SJSA1 (cell line): ENCODE measurements around the gene POU5F1. TPM values are rescaled to one million over a fixed set of nuclear protein-coding genes. Genes with fewer than 3 reads are reported as not detected.
"Not testable (repeated sequence)": the region's sequence is repeated elsewhere in the genome, so short reads cannot be mapped to it uniquely, and the experiment has no call there.

Experiments
- DNase-seq, 2 experiments: peaks; one replicate each; pipeline ENCODE4 v3.0.0-alpha.2; 2015 to 2020; ENCODE audit warnings: low spot score in 2 of 2, low read depth in 1 of 2
- H3K27ac ChIP-seq: fragments of 250-450 bp; sonication (Bioruptor Pico); 2 replicates; pipeline ENCODE4 v1.5.1; 2020; ENCODE audit warnings: mild to moderate bottlenecking, moderate library complexity
- H3K27me3 ChIP-seq: fragments of 250-450 bp; sonication (Bioruptor Pico); replicated peaks from 2 replicates; pipeline ENCODE4 v1.5.1; 2020; ENCODE audit warnings: mild to moderate bottlenecking, moderate library complexity
- H3K36me3 ChIP-seq: fragments of 250-450 bp; sonication (Bioruptor Pico); 2 replicates; pipeline ENCODE4 v1.5.1; 2020; ENCODE audit warnings: mild to moderate bottlenecking
- H3K4me1 ChIP-seq: fragments of 250-450 bp; sonication (Bioruptor Pico); replicated peaks from 2 replicates; pipeline ENCODE4 v1.6.1; 2021; ENCODE audit warnings: mild to moderate bottlenecking
- H3K4me3 ChIP-seq: fragments of 250-450 bp; sonication (Bioruptor Pico); 2 replicates; pipeline ENCODE4 v1.5.1; 2020; ENCODE audit warnings: mild to moderate bottlenecking
- H3K9me3 ChIP-seq: fragments of 250-450 bp; sonication (Bioruptor Pico); replicated peaks from 2 replicates; pipeline ENCODE4 v1.5.1; 2020; ENCODE audit warnings: mild to moderate bottlenecking
- total RNA-seq: library from RNA; depleted of rRNA; stranded (reverse); fragments of >200 nt; shearing (Covaris generic); gene quantifications from 2 replicates; pipeline ENCODE4 v1.2.3, GENCODE V29; 2014

Gene POU5F1
- total RNA-seq, 1 experiment from 2014 or later, result not detected

DNA sequence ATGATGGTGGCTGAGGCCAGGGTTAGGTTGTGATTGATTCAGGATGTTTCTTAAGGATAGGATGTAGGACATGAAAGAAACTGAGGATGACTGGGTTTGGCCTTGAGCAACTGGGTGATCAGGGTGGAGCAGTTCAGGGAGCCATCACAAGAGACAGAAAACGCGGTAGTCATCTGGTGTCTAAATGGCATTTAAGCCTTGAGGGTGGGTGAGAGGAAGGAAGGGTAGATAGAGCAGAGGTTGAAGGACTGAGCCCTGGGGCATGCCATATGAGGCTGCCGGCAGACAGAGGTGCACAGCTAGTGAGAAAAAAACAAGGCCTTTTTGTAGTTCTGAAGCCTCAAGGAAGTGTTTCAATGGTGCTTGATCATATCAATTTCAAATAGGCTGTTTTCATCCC, 1.9 kb downstream of the POU5F1 start:
- Histone ChIP-seq H3K4me1 (no peaks in the 10 kb centered on the region), H3K4me3 (no peak overlapping the region), H3K27ac (no peak overlapping the region), H3K27me3 (no peaks in the 10 kb centered on the region), H3K9me3 (no peaks in the 10 kb centered on the region), H3K36me3 (peaks cover 17% of the 10 kb centered on the region)
- DNase-seq, result no peak

DNA sequence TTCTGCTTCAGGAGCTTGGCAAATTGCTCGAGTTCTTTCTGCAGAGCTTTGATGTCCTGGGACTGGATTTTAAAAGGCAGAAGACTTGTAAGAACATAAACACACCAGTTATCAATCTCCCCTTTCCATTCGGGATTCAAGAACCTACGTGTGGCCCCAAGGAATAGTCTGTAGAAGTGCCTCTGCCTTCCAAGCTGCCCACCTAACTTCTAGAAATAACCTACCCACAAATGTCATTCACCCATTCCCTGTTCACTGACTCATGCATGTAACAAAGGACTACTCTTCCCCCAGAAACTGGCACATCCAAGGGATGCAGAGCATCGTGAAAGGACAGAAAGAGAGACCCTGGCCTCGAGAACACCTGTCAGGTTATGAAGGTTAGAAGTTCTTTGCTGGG, 4.5 kb downstream of the POU5F1 start:
- Histone ChIP-seq H3K9me3 (no peaks in the 10 kb centered on the region), H3K27me3 (no peaks in the 10 kb centered on the region), H3K36me3 (peaks cover 43% of the 10 kb centered on the region), H3K27ac (no peak overlapping the region), H3K4me1 (no peaks in the 10 kb centered on the region), H3K4me3 (no peak overlapping the region)
- DNase-seq, result no peak

DNA sequence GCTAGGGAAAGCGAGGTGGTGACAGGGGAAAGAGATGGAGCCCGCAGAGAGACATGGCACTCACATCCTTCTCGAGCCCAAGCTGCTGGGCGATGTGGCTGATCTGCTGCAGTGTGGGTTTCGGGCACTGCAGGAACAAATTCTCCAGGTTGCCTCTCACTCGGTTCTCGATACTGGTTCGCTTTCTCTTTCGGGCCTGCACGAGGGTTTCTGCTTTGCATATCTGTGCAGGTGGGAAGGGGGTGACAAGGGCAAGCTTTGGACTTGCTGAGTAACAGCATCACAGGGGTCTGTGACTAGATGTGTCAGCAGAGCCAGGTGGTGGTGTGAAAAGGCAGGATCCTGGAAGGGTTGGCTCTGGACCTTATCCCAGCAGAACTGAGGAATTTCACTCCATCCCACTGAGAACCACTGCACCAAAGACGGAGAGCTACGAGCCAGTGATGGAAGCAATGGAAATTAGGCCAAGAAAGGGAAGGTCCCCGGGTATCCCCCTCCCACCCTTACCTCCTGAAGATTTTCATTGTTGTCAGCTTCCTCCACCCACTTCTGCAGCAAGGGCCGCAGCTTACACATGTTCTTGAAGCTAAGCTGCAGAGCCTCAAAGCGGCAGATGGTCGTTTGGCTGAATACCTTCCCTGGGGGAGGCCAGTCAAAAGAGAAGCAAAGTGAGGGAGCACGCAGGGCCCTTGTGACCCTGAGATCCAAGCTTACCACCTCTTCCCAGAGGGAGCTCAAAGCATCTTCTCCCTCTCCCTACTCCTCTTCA, 5.2 kb downstream of the POU5F1 start:
- not testable (repeated sequence) for H3K27me3 ChIP-seq, DNase-seq, H3K4me3 ChIP-seq, H3K9me3 ChIP-seq, H3K4me1 ChIP-seq, H3K27ac ChIP-seq
- H3K36me3 ChIP-seq, result peaks cover 48% of the 10 kb centered on the region

DNA sequence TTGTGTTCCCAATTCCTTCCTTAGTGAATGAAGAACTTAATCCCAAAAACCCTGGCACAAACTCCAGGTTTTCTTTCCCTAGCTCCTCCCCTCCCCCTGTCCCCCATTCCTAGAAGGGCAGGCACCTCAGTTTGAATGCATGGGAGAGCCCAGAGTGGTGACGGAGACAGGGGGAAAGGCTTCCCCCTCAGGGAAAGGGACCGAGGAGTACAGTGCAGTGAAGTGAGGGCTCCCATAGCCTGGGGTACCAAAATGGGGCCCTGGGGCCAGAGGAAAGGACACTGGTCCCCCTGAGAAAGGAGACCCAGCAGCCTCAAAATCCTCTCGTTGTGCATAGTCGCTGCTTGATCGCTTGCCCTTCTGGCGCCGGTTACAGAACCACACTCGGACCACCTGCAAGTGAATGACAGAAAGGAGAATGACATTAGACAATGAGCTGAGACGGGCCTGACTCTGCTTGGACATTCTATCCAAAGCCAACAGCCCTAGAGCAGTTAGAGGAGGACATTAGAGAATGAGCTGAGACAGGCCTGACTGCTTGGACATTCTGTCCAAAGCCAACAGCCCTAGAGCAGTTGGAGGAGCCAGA, 5.9 kb downstream of the POU5F1 start:
- H3K4me1 ChIP-seq, H3K27ac ChIP-seq, H3K4me3 ChIP-seq, H3K9me3 ChIP-seq, H3K27me3 ChIP-seq, DNase-seq: not testable (repeated sequence)
- peaks cover 54% of the 10 kb centered on the region for H3K36me3 ChIP-seq

DNA sequence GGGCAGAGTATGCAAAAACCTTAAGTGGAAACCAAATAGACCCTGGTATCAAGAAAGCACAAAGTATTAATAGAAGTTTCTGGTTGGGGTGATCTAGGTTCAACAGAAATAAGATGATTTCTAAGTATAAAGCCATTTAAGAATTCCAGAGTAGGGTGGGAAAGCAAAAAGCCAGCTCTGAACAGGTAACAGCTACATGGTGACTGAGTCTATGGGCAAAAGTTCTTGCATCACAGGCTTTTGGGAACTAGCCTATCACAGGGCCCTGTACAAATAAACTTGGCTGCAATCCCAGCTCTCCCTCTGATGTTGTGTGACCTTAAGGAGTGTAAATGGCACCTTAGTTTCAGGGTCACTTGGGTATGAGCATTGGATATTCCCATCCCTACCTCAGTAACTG, 6.6 kb downstream of the POU5F1 start:
- peaks cover 60% of the 10 kb centered on the region for H3K36me3 ChIP-seq
- H3K4me3 ChIP-seq, result no peak overlapping the region
- DNase-seq, result no peak
- no peaks in the 10 kb centered on the region for H3K9me3 ChIP-seq
- H3K4me1 ChIP-seq, result peaks cover 11% of the 10 kb centered on the region
- no peaks in the 10 kb centered on the region for H3K27me3 ChIP-seq
- no peak overlapping the region for H3K27ac ChIP-seq

DNA sequence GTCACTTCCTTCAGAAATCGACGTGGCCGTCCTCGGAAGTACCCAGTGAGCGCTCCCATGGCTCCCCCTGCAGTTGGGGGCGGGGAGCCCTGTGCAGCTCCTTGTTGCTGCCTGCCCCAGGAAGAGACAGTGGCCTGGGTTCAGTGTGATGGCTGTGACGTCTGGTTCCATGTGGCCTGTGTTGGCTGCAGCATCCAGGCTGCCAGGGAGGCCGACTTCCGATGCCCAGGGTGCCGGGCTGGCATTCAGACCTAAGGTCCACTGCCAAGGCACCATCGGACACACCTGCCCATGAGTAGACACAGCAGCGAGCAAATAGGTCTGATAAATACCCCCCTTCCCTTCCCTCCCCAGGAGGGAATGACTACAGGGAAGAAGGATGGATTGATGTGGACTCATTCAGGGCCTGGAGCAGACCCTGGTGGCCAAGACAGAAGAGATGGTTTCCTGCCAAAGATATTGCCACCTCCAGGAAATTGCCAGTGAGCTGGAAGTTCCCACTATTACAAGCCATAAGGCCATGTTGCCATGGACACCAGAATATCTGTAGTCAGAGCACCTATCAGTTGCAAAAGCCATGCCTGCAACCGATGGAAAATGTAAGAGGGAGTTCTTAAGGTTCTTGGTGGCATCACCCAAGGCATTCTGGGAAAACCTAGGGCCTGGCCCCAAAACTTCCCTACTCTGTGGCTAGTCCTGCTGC, 7.9 kb downstream of the POU5F1 start:
- DNase-seq, result no peak
- Histone ChIP-seq H3K4me1 (peaks cover 11% of the 10 kb centered on the region), H3K27ac (no peak overlapping the region)

DNA sequence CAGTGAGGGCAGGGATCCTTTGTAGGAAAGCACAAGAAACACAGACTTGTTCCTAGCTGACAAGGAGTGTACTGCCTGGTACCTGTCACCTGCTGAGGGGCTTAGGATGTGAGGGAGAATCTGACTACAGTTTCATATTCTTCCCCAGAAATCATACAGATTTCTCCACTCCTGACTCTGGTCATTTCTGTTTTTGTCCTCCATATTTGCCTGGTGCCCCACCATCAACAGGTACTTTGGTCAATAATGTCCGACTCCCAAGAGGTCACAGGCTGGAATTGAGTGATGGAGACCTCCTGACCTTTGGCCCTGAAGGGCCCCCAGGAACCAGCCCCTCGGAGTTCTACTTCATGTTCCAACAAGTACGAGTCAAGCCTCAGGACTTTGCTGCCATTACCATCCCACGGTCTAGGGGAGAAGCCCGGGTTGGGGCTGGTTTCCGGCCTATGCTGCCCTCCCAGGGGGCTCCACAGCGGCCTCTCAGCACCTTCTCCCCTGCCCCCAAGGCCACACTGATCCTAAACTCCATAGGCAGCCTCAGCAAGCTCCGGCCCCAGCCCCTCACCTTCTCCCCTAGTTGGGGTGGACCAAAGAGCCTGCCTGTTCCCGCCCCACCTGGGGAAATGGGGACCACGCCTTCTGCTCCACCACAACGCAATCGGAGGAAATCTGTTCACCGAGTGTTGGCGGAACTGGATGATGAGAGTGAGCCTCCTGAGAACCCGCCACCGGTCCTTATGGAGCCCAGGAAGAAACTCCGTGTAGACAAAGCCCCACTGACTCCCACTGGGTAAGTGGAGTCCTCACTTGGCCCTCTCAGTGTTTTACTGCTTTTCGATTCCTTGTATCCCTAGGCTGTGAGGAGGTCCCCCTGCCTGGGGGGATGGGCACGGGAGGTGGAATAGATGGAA, 9.0 kb downstream of the POU5F1 start:
- no peak overlapping the region for H3K27ac ChIP-seq
- no peak overlapping the region for H3K4me3 ChIP-seq
- H3K36me3 ChIP-seq, result peaks cover 57% of the 10 kb centered on the region
- no peaks in the 10 kb centered on the region for H3K9me3 ChIP-seq
- no peaks in the 10 kb centered on the region for H3K27me3 ChIP-seq
- H3K4me1 ChIP-seq, result peaks cover 17% of the 10 kb centered on the region
- no peak for DNase-seq

More for the DNA sequence above, 7.9 kb downstream of the POU5F1 start:
- Histone ChIP-seq H3K9me3 (no peaks in the 10 kb centered on the region), H3K27me3 (no peaks in the 10 kb centered on the region), H3K36me3 (peaks cover 60% of the 10 kb centered on the region), H3K4me3 (no peak overlapping the region)

DNA sequence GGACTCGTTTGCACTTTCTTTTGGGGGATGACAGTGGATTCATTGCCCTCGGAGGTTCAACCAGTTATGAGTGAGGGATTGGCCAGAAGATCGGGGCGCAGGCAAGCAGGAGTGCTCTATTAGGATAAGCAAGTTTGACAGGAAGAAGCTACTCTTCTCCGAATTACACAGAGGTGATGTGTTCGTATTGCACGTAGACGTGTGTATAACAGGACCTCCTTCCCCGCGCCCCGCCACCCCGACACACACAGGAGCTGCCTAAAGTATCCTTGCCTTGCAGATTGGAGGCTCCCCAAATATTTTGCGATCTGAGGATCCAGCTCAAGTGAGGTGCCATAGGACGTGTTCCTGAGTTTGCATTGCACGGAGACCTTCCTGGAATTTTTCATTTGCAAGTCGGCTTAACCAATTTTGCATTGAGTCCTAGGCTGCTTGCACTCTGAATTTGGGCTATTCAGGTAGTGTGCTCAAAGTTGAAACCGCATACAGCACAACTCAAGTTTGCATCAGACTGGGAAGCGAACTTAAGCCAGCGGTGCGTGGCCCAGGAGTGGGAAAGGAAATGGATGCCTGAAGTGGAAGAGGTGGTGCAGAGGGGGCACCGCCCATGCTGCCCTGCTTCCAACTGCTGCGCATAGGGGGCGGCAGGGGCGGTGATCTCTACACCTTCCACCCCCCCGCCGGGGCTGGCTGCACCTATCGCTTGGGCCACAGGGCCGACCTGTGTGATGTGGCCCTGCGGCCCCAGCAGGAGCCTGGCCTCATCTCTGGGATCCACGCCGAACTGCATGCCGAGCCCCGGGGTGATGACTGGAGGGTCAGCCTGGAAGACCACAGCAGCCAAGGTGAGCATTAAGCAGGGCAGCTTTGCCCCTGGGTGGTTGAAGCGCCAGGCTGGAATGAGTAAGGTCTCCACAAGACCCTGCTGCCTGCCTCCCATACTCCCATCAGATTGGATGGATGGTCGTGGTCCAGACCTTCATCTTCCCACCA, 11.3 kb downstream of the POU5F1 start:
- Histone ChIP-seq H3K36me3 (peaks cover 67% of the 10 kb centered on the region), H3K9me3 (no peaks in the 10 kb centered on the region), H3K4me1 (peaks cover 17% of the 10 kb centered on the region), H3K27ac (peak overlapping the region; percentile 23; the same call in 1 of the 2 replicates), H3K4me3 (peak overlapping the region; percentile 62), H3K27me3 (no peaks in the 10 kb centered on the region)
- DNase-seq, result no peak

DNA sequence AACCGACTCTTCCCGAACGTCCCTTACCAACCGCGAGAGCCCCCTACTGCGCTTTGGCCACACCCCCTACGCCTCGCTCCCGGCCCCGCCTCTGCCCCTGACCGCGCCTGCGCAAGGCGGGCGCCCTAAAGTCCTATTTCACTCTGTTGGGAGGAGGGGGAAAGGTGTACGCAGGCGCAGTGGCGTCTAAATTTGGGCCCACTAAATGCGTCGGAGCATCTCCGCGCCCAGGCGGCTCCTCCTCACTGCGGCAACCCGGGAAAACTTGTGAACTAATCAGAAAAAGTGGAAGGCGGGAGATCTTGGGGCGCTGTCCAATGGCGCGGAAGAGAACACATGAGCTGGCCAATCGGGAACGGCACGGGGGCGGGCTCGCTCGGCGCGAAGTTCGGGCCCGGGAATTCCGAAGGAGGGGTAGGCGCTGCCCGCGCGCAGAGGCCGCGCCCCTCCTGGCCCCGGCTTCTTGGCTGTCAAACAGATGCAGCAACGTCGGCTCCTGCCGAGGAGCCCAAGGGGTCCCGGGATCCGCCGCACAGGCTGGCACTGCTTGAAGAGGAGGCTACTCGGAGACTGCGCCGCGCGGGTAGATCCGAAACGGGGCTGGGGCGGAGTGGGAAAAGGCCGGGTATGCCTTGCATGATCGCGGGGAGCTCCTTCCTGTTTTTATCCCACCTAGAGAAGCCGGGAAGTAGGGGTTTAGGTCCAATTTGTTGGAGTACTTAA, 12.2 kb downstream of the POU5F1 start, which contains the start of gene TCF19:
TSS of gene TCF19 (plus strand) at position 450 of the 723 bp plus-strand sequence. CDS start 881 bp downstream, outside the sequence.
- H3K9me3 ChIP-seq, result no peaks in the 10 kb centered on the region
- H3K27me3 ChIP-seq, result no peaks in the 10 kb centered on the region
- DNase-seq, result peak; percentile 99
- peaks cover 60% of the 10 kb centered on the region for H3K36me3 ChIP-seq
- H3K4me3 ChIP-seq, result peak within 1 kb of the TSS; percentile 62
- peaks cover 17% of the 10 kb centered on the region for H3K4me1 ChIP-seq
- peak within 1 kb of the TSS; percentile 59 for H3K27ac ChIP-seq

DNA sequence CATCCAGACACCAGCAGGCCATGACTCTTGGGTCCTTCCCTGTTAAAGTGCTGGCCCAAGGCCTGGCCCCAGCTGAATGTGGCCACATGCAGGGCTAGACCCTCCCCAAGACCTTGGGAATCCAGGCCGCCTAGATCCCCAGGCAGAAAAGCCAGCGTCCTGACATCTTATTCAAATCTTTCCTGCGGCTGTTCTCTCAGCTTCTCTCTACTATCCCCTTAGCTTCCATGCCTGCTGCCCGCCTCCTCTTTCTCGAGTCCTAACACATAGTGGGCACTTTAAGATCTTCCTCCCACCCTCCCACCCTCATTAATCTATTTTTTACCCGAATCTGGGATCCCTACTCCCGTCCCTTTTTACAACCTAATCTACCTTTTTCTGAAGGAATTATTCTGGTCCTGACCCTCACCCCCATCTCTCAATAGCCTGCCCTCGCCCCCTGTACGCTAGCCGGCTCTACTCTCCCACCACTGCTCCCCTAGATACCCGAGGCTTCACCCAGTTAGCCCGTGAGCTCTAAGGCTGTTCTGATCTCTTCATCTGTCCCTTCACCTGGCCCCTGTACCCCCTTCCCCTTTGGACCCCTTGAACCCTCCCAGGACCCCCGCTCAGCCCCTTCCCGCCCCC, 12.9 kb downstream of the POU5F1 start, which contains the start of gene CCHCR1:
TSS of gene CCHCR1 (minus strand) at position 290 of the 627 bp plus-strand sequence. CDS start at position 88, 202 bp downstream.
- no peaks in the 10 kb centered on the region for H3K9me3 ChIP-seq

DNA sequence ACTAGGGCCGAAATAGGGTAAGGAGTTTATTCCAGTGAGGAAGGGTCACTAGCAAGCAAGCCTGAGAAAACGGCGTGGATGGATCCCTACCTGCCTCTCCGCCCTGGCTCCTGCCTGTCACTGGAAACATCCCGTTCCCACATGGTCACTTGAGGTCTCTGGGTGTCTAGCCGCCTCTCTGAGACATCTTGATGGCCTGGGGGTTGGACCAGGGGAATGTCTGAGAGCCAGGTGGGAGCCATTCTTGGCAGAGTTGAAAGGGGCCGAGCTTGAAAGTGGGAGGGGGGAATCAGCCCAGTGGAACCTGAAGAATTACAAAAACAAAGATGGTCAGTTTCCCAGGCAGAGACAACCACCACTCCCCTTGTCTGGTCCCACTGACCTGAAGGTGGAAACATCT, 13.8 kb downstream of the POU5F1 start:
- DNase-seq, result no peak
- Histone ChIP-seq H3K27ac (no peak overlapping the region), H3K4me3 (no peak overlapping the region), H3K36me3 (peaks cover 45% of the 10 kb centered on the region), H3K4me1 (peaks cover 17% of the 10 kb centered on the region), H3K9me3 (no peaks in the 10 kb centered on the region), H3K27me3 (no peaks in the 10 kb centered on the region)

More for the DNA sequence above, 12.9 kb downstream of the POU5F1 start, which contains the start of gene CCHCR1:
- peak within 1 kb of the TSS; percentile 59 for H3K27ac ChIP-seq
- peak within 1 kb of the TSS; percentile 62 for H3K4me3 ChIP-seq
- no peaks in the 10 kb centered on the region for H3K27me3 ChIP-seq
- H3K4me1 ChIP-seq, result peaks cover 17% of the 10 kb centered on the region
- DNase-seq, result no peak
- peaks cover 55% of the 10 kb centered on the region for H3K36me3 ChIP-seq
